Endodermal cell (in vitro differentiated cells): ENCODE results near the gene NCOA3. TPM values are rescaled to one million over a fixed set of nuclear protein-coding genes. Genes with fewer than 3 reads are reported as not detected.

Experiments
- DNase-seq: peaks from one replicate; pipeline ENCODE4 v3.0.0-alpha.2; 2017
- H3K27ac ChIP-seq: 2 replicates; pipeline ENCODE4 v1.5.1; 2013; ENCODE audit warnings: mild to moderate bottlenecking, low read depth, low read length, moderate library complexity
- H3K27me3 ChIP-seq: 2 replicates; pipeline ENCODE4 v1.6.1; 2013; ENCODE audit warnings: mild to moderate bottlenecking, low read length, moderate library complexity; ENCODE audit not compliant: insufficient read depth, control insufficient read depth, poor library complexity, severe bottlenecking
- H3K36me3 ChIP-seq: 2 replicates; pipeline ENCODE4 v1.7.0; 2013; ENCODE audit warnings: mild to moderate bottlenecking, low read length, moderate library complexity; ENCODE audit not compliant: control insufficient read depth, insufficient read depth
- H3K4me1 ChIP-seq: one replicate; pipeline ENCODE4 v1.7.0; 2013; ENCODE audit warnings: low read length; ENCODE audit not compliant: control insufficient read depth, insufficient read depth
- H3K4me3 ChIP-seq: 2 replicates; pipeline ENCODE4 v1.5.1; 2013; ENCODE audit warnings: mild to moderate bottlenecking, low read length, moderate library complexity
- H3K9ac ChIP-seq: 2 replicates; pipeline ENCODE4 v1.6.1; 2013; ENCODE audit warnings: mild to moderate bottlenecking, low read length, moderate library complexity; ENCODE audit not compliant: poor library complexity, severe bottlenecking; ENCODE audit errors: extremely low read depth
- H3K9me3 ChIP-seq: 2 replicates; pipeline ENCODE4 v1.6.1; 2013; ENCODE audit warnings: mild to moderate bottlenecking, low read length, moderate library complexity; ENCODE audit not compliant: control insufficient read depth
- H3K27ac Mint-ChIP-seq: 2 replicates; pipeline ENCODE4 v1.8.0; 2020; ENCODE audit warnings: mixed read lengths
- H3K27me3 Mint-ChIP-seq: 2 replicates; pipeline ENCODE4 v1.8.0; 2021; ENCODE audit warnings: mild to moderate bottlenecking, mixed read lengths; ENCODE audit not compliant: insufficient read depth
- H3K36me3 Mint-ChIP-seq: 2 replicates; pipeline ENCODE4 v1.8.0; 2020; ENCODE audit warnings: low read depth, mixed read lengths
- H3K4me1 Mint-ChIP-seq: 2 replicates; pipeline ENCODE4 v1.8.0; 2020; ENCODE audit warnings: mixed read lengths
- H3K4me3 Mint-ChIP-seq: 2 replicates; pipeline ENCODE4 v1.8.0; 2020; ENCODE audit warnings: mild to moderate bottlenecking, moderate library complexity, mixed read lengths
- H3K9me3 Mint-ChIP-seq: 2 replicates; pipeline ENCODE4 v1.8.0; 2020; ENCODE audit warnings: mild to moderate bottlenecking, mixed read lengths
- CTCF ChIP-seq: fragments of 200-600 bp; sonication (generic); conservative IDR thresholded peaks from 2 replicates; pipeline ENCODE4 v1.5.0; 2021; ENCODE audit warnings: antibody characterized with exemption, mild to moderate bottlenecking
- WGBS, 2 experiments: methylation state at CpG; one replicate each; pipeline versions ENCODE4 v1.1.5 to v1.1.7; 2013; ENCODE audit warnings: missing lambda C conversion rate in 2 of 2, mixed read lengths in 1 of 2; ENCODE audit not compliant: insufficient coverage in 1 of 2, insufficient read length in 1 of 2; 5-methylcytosine and 5-hydroxymethylcytosine counted together
- total RNA-seq, 2 donors: library from RNA; stranded (reverse); fragmentation: NEBNext Ultra II Directional in 1 of 2; extraction: Animal tissue kit (Norgen Biotek cat#: 25700) in 1 of 2; gene quantifications; 2 replicates in 1 of 2; 3 replicates in 1 of 2; pipeline ENCODE4 v1.2.1, GENCODE V29; 2021

The NCOA3 gene
- total RNA-seq, 2 donors from 2014 or later, result 38.6 TPM

- Histone ChIP-seq H3K9ac (no peak overlapping the region), H3K27ac (no peak overlapping the region), H3K36me3 (no peaks in the 10 kb centered on the region), H3K4me3 (no peak overlapping the region), H3K9me3 (peaks cover 25% of the 10 kb centered on the region), H3K4me1 (no peaks in the 10 kb centered on the region), H3K27me3 (no peaks in the 10 kb centered on the region)
- Mint-ChIP-seq H3K36me3 (peaks cover 28% of the 10 kb centered on the region), H3K4me3 (no peak overlapping the region), H3K27me3 (no peaks in the 10 kb centered on the region), H3K9me3 (peaks cover 21% of the 10 kb centered on the region), H3K27ac (no peak overlapping the region), H3K4me1 (peaks cover 16% of the 10 kb centered on the region)
- 92% methylated on average over 2 of the region's 2 CpGs; no CpG with 5 or more reads in 1 of the 2 experiments for WGBS, 2 experiments
- no peak for DNase-seq
- TF ChIP-seq CTCF, result no peak
Measured at GRCh38 chr20:47568019-47568418, 66.3 kb downstream of the NCOA3 start.

- WGBS, 2 experiments, result 83 to 96% methylated on average over 4 to 5 of the region's 6 CpGs
- H3K36me3 ChIP-seq, result no peaks in the 10 kb centered on the region
- Mint-ChIP-seq H3K9me3 (peaks cover 21% of the 10 kb centered on the region), H3K27ac (no peak overlapping the region), H3K27me3 (no peaks in the 10 kb centered on the region), H3K4me3 (no peak overlapping the region), H3K4me1 (peaks cover 25% of the 10 kb centered on the region), H3K36me3 (peaks cover 28% of the 10 kb centered on the region)
- peaks cover 25% of the 10 kb centered on the region for H3K9me3 ChIP-seq
- no peak for DNase-seq
- H3K4me1 ChIP-seq, result peaks cover 4% of the 10 kb centered on the region
- no peak for TF ChIP-seq CTCF
- no peak overlapping the region for H3K4me3 ChIP-seq
- H3K9ac ChIP-seq, result no peak overlapping the region
- H3K27me3 ChIP-seq, result no peaks in the 10 kb centered on the region
- H3K27ac ChIP-seq, result no peak overlapping the region
Measured at GRCh38 chr20:47568837-47569410, 67.2 kb downstream of the NCOA3 start.

- no peaks in the 10 kb centered on the region for H3K27me3 Mint-ChIP-seq
- peaks cover 25% of the 10 kb centered on the region for H3K9me3 ChIP-seq
- peaks cover 7% of the 10 kb centered on the region for H3K4me1 ChIP-seq
- peaks cover 21% of the 10 kb centered on the region for H3K9me3 Mint-ChIP-seq
- H3K36me3 ChIP-seq, result no peaks in the 10 kb centered on the region
- DNase-seq, result no peak
- no peaks in the 10 kb centered on the region for H3K27me3 ChIP-seq
- no peak overlapping the region for H3K27ac ChIP-seq
- no peak overlapping the region for H3K9ac ChIP-seq
- no peak overlapping the region for H3K4me3 ChIP-seq
- H3K36me3 Mint-ChIP-seq, result peaks cover 28% of the 10 kb centered on the region
- peaks cover 30% of the 10 kb centered on the region for H3K4me1 Mint-ChIP-seq
- H3K27ac Mint-ChIP-seq, result no peak overlapping the region
- WGBS, 2 experiments, result 88 to 100% methylated on average over 1 to 2 of the region's 2 CpGs
- TF ChIP-seq CTCF, result no peak
- H3K4me3 Mint-ChIP-seq, result no peak overlapping the region
Measured at GRCh38 chr20:47571426-47571825, 69.7 kb downstream of the NCOA3 start.
